HG03064 (cell line): ENCODE results near the gene BRINP2.

Source experiments
- ATAC-seq: cut with Tn5 transposase; IDR thresholded peaks from one replicate; pipeline ENCODE4 v1.9.1; 2021; ENCODE audit warnings: low read depth; ENCODE audit not compliant: unreplicated experiment

The BRINP2 gene

GRCh38 chr1:177256153-177257075 lies 85.7 kb downstream of the BRINP2 start:
- no peak for ATAC-seq

- no peak for ATAC-seq
Measured at GRCh38 chr1:177257128-177257527, 86.4 kb downstream of the BRINP2 start.

- no peak for ATAC-seq
Measured at GRCh38 chr1:177257576-177257975, 86.8 kb downstream of the BRINP2 start.

GRCh38 chr1:177270863-177271262 lies 100.1 kb downstream of the BRINP2 start:
- ATAC-seq: no peak

- no peak for ATAC-seq
Measured at GRCh38 chr1:177273141-177273540, 102.4 kb downstream of the BRINP2 start.

GRCh38 chr1:177274687-177275211 lies 104.0 kb downstream of the BRINP2 start:
- no peak for ATAC-seq

- no peak for ATAC-seq
Measured at GRCh38 chr1:177275736-177276135, 105.0 kb downstream of the BRINP2 start.

- ATAC-seq: no peak
Measured at GRCh38 chr1:177278626-177279390, 108.0 kb downstream of the BRINP2 start.

- no peak for ATAC-seq
Measured at GRCh38 chr1:177281901-177282300, 111.1 kb downstream of the BRINP2 start.

- no peak for ATAC-seq
Measured at GRCh38 chr1:177282976-177283375, 112.2 kb downstream of the BRINP2 start.

GRCh38 chr1:177283380-177283779 lies 112.6 kb downstream of the BRINP2 start:
- ATAC-seq: no peak

- ATAC-seq: no peak
Measured at GRCh38 chr1:177286396-177286795, 115.6 kb downstream of the BRINP2 start.

- no peak for ATAC-seq
Measured at GRCh38 chr1:177287270-177287669, 116.5 kb downstream of the BRINP2 start.

- ATAC-seq: no peak
Measured at GRCh38 chr1:177287994-177288393, 117.2 kb downstream of the BRINP2 start.

- no peak for ATAC-seq
Measured at GRCh38 chr1:177289532-177289931, 118.8 kb downstream of the BRINP2 start.

- no peak for ATAC-seq
Measured at GRCh38 chr1:177300431-177300830, 129.7 kb downstream of the BRINP2 start.

- no peak for ATAC-seq
Measured at GRCh38 chr1:177301425-177302124, 130.8 kb downstream of the BRINP2 start.

- no peak for ATAC-seq
Measured at GRCh38 chr1:177302357-177303044, 131.7 kb downstream of the BRINP2 start.

GRCh38 chr1:177305040-177306018 lies 134.6 kb downstream of the BRINP2 start:
- no peak for ATAC-seq
